ENCODE measurements around the gene PLD4. TPM values are rescaled to one million over a fixed set of nuclear protein-coding genes. Genes with fewer than 3 reads are reported as not detected.

Gene PLD4
- total and polyA plus RNA-seq, 2 of the 8 experiments (the other 6 are each of a cell fraction or from before 2014, with no cell fraction given): 0.05 TPM; not detected in 1

DNA sequence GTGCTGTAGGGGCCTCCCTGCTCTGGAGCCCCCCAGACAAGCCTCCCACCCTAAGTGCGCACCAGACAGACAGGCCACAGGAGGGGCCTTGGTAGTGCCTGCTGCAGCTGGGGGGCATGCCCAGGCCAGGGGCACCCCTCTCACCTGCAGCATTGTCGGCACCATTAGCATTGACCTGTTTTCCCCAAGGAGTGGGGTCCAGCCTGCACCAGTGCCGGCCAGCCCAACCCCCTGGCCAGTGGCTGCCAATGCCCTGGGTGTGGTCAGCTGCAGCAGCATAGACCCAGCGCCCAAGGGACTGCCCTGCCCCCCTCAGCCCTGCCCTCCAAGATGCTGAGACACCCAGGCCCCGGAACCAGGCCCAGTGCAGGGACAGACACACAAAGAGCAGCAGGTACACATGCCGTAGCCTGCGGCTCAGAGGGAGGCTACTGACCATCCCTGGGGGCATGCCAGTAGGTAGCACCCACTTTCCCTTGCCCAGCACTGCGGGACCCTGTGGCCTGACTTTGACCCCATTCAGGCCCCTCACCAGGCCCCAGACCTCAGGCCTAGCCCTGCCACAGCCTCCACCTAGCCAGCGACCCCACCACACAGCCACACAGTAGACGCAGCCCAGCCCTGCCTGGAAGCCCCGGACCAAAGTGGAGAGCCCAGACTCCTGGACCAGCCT lies 52.5 kb downstream of the PLD4 start (continued):
- TF ChIP-seq CTBP2 (IDR thresholded peaks at IDR 0.05; ENCODE audit: borderline replicate concordance, insufficient read depth, insufficient read length, low read length) (no peak), CHD7 (IDR thresholded peaks at IDR 0.05; ENCODE audit: insufficient replicate concordance, low read length) (no peak), HDAC6 (IDR thresholded peaks at IDR 0.05; ENCODE audit: low read depth, low read length) (no peak)

Data from H1 (cell line).